NOMO-1 treated with DMSO at 0.1 percent for 48 hours (cell line): ENCODE measurements around the gene KRTAP12-3.

Experiments used
- DNase-seq: peaks from one replicate; lab custom pipeline; 2025; ENCODE audit not compliant: unreplicated experiment; lab: John Stamatoyannopoulos, UW

The KRTAP12-3 gene

GRCh38 chr21:44701023-44701400, 43.3 kb downstream of the KRTAP12-3 start:
- no peak for DNase-seq

DNA sequence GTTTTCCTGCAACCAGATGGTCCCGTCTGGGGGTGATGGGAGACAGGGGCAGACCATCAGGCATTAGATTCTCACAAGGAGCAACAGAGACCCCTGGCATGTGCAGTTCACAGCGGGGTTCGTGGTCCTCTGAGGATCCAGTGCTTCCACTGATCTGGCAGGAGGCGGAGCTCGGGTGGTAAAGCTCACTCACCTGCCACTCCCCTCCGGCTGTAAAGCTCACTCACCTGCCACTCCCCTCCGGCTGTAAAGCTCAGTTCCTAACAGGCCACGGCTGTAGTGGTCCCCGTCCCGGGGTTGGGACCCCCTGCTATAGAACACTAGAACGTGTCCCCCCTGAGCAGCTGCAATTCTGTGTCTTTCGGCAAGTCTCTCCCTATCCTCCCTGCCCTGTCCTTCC, 43.8 kb downstream of the KRTAP12-3 start:
- DNase-seq: no peak

GRCh38 chr21:44702111-44702972, 44.6 kb downstream of the KRTAP12-3 start:
- DNase-seq: no peak

DNA sequence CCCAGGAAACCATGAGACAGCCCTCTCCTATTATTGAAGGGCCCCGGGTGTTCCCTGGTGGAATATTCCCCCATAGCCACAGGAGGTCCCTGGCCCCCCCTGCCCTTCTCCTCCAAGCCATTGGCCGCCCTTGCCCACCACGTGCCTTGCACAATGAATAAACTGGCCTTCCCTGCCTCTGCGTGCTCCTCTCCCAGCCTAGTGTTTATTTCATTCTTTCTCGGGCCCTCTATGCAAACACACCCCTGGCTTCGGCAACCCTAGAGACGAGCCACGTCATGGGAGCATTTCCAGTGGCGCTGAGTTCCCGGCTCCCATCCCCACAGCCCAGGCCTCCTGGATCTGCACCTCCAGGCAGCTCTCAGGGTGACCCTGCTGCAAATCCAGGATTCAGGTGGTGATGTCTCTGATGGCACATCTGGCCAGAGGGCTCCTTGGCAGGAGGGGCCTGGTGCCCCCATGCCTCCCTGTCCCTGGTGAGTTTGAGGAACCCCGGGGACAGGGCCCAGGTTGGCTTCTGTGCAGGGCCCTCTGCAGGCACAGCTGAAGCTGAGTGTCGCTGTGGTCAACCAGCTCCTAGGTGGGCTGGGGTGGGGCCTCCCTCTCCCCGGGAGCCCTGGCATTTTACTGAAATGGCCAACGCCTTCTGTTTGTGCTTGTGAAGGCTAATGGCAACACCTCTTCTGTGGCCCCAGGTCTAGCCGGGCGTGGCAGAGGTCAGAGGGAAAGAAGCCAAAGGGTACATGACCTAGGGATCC, 45.4 kb downstream of the KRTAP12-3 start:
- DNase-seq: no peak

- DNase-seq: no peak
These were observed 46.3 kb downstream of the KRTAP12-3 start for GRCh38 chr21:44703731-44704635.

DNA sequence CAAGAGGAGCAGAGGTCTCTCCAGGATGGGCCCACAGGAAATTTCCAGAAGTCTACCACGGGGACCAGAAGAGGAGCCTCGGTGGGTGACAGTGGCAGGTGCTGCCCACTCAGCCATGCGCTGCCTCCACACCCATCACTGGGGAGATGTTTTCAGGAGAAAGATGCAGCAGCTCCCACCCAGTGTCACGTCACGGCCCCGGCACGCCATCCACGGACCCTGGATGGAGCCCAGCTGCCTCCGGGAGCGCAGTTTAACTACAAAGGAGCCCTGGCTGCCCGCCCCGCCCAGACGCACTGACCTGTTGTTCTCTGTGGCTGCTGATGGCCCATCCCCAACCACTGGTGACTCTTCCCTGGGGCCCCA, 46.9 kb downstream of the KRTAP12-3 start:
- DNase-seq: no peak

- DNase-seq: no peak
These were observed 48.4 kb downstream of the KRTAP12-3 start for GRCh38 chr21:44706026-44706705.

DNA sequence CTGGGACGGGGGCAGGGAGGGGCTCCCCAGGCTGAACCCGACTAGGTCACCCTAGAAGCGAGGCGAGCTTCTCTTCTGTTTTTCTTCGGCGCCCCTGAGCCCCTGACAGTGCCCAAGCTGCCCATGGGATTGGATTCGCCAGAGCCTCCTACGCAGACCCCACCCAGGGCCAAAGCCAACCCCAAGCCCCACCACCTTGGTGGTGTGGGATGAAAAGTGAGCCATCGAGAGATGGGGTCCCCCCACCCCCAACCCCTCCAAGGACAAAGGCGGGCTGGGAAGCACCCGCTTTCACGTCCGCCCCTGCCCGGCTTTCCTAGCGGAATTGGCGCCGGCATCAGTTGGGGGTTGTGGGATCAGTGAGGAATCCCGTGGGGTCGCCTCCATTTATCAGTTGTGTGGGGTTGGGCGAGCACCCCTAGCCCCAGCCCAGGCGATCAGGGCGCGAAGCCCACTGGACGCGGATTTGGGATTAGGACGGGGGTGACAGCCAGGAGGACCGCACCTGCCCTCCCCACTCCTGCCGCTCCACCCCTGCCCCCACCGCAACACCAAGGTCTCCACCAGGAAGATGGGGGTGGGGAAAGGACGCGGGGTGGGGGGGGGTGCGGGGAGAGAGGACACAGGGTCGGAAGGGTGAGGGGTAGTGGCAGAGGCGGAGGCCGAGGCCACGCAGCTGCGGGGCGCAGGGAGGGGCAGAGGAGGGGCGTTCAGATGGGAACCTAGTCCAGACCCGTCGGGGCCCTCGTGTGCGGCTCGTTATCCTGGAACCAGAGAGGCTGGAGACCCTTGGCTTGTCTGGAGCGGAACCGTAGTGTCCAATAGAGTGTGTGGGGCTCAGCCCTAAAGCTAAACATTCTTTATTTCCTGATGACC, 49.2 kb downstream of the KRTAP12-3 start:
- DNase-seq: no peak
